ENCODE measurements around the gene DUOXA2.

DUOXA2 gene

DNA sequence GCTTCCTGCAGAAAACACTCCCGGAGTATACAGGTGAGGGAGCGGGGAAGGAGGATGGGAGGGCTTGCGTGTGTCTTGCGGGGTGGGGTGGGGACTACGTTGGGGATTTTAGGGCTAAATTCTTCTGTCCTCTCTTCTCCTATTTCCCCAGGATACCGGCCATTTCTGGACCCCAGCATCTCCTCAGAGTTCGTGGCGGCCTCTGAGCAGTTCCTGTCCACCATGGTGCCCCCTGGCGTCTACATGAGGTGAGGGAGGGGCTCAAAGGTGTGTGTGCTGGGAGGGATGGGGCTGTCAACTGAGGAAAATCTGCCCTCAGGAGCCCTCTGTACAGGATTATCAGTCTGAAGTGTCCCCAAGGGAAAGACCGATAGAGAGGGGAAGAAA, 22.2 kb downstream of the DUOXA2 start:
- H3K4me3 Mint-ChIP-seq, result peak overlapping the region; percentile 52
- H3K27me3 Mint-ChIP-seq, result peaks cover 32% of the 10 kb centered on the region
- no peaks in the 10 kb centered on the region for H3K36me3 Mint-ChIP-seq
- H3K4me1 Mint-ChIP-seq, result peaks cover 16% of the 10 kb centered on the region
- no peaks in the 10 kb centered on the region for H3K9me3 Mint-ChIP-seq
- H3K27ac Mint-ChIP-seq, result no peak overlapping the region

DNA sequence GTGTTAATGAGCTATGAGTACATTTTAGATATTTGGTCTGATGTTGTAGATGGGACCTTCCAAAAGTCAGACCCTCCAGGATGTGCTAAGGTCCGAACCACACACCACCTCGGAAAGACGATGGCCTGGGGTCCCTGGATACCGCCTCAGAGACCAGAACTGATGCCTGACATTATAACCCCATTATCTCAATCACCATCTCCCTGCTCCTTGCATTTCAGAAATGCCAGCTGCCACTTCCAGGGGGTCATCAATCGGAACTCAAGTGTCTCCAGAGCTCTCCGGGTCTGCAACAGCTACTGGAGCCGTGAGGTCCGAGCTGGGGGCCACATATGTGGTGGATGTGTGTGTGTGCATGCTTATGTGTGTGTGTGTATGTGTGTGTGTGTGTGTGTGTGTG, 23.6 kb downstream of the DUOXA2 start:
- no peak overlapping the region for H3K4me3 Mint-ChIP-seq

DNA sequence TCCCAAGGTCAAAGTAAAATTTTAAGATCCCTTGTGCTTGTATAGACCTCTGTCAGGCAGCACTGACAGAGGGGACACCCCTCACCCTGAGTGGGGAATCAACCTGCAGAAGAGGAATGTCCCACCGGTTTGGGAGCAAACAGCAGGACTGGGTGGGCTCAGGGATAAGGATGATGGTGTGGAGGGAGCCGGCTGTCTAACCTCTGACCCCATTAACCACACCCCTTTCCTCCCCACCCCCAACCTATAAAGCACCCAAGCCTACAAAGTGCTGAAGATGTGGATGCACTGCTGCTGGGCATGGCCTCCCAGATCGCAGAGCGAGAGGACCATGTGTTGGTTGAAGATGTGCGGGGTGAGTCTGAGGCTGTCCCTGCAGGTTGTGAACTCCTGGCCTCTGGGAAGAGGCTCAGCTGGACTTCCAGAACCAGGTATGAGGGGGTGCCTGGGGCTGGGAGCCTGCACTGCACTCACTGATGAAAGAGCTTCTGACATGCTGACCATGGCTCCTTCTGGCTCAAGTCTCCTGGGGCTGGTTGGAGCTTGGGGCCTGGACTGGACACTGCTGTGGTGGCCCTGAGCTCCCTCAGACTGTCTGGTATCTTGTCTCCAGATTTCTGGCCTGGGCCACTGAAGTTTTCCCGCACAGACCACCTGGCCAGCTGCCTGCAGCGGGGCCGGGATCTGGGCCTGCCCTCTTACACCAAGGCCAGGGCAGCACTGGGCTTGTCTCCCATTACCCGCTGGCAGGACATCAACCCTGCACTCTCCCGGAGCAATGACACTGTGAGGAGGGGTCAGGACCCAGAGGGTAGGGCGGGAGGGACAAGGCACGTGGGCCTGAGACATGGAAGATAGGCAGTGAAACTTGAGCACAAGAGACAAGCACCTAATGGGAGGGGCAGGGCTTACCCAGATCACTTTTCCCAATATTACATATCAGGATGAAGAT, 25.0 kb downstream of the DUOXA2 start:
- Mint-ChIP-seq H3K9me3 (no peaks in the 10 kb centered on the region), H3K36me3 (no peaks in the 10 kb centered on the region), H3K27ac (no peak overlapping the region), H3K4me3 (no peak overlapping the region), H3K27me3 (peaks cover 17% of the 10 kb centered on the region), H3K4me1 (peaks cover 16% of the 10 kb centered on the region)

More for the DNA sequence above, 23.6 kb downstream of the DUOXA2 start:
- H3K27me3 Mint-ChIP-seq, result peaks cover 27% of the 10 kb centered on the region
- peaks cover 16% of the 10 kb centered on the region for H3K4me1 Mint-ChIP-seq
- no peaks in the 10 kb centered on the region for H3K36me3 Mint-ChIP-seq
- H3K27ac Mint-ChIP-seq, result no peak overlapping the region
- H3K9me3 Mint-ChIP-seq, result no peaks in the 10 kb centered on the region

DNA sequence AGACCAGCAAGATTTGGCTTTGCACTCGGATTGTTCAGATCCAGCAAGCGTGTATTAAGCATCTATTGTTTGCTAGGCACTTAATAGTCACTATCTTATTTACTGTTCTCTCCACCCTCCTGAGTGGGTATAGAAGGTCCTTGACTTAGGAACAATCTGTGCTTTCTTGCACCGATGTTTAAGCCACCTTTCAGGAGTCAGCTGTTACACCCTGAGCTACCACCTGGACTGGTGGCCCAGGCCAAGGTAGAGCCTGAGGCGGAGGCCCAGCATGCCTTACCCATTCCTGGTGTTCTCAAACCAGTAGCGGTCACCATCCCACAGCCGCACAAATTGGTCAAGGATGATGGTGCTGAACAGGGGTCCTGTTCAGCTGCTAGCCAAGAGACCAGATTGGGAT, 25.6 kb downstream of the DUOXA2 start:
- Mint-ChIP-seq H3K36me3 (no peaks in the 10 kb centered on the region), H3K27ac (no peak overlapping the region), H3K4me1 (peaks cover 9% of the 10 kb centered on the region), H3K4me3 (no peak overlapping the region), H3K9me3 (no peaks in the 10 kb centered on the region), H3K27me3 (peaks cover 11% of the 10 kb centered on the region)

DNA sequence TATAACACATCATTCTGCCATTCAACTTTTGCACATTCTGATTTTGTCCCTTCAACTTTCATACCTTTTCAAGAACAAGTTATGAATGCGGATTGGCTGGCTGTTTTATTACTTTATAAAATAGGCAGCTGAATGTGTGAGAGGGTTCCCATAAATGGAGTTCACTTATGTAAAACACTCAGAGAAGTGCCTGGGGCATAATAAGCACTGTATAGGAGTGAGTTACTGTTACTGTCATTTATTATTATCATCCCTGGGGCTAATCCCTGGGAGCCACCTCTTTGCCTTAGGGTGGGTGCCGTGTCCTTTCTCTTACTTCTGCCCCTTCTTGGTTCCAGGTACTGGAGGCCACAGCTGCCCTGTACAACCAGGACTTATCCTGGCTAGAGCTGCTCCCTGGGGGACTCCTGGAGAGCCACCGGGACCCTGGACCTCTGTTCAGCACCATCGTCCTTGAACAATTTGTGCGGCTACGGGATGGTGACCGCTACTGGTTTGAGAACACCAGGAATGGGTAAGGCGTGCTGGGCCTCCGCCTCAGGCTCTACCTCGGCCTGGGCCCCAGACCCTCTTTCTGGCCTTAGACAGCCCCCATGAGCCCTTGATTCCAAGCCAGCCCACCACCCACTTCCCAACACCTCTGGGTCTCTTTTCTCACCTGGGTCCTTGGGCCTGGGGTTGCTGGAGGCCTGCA, 26.6 kb downstream of the DUOXA2 start:
- H3K27me3 Mint-ChIP-seq, result peaks cover 8% of the 10 kb centered on the region
- no peak overlapping the region for H3K4me3 Mint-ChIP-seq
- H3K27ac Mint-ChIP-seq, result no peak overlapping the region
- no peaks in the 10 kb centered on the region for H3K36me3 Mint-ChIP-seq
- no peaks in the 10 kb centered on the region for H3K9me3 Mint-ChIP-seq
- H3K4me1 Mint-ChIP-seq, result peaks cover 7% of the 10 kb centered on the region

DNA sequence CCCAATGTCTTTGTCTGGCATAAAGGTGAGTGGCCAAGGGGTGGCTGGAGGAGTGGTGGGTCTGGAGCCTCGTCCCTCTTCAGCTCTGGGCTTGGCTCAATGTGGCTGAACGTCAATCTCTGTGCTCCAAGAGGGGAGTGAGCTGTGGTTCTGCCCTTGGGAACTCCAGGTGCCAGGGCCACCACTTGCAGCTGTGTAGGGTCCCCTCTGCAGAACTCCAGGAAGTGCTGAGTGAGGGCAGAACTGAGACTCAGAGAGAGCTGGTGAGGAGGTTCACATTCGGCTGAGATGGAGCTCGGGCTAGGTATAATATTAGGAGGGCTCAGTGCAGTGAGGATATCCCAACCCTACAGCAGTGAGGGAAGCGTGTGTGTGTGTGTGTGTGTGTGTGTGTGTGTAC, 27.3 kb downstream of the DUOXA2 start:
- no peak overlapping the region for H3K27ac Mint-ChIP-seq
- H3K36me3 Mint-ChIP-seq, result no peaks in the 10 kb centered on the region
- H3K4me1 Mint-ChIP-seq, result peaks cover 3% of the 10 kb centered on the region
- no peak overlapping the region for H3K4me3 Mint-ChIP-seq
- H3K9me3 Mint-ChIP-seq, result no peaks in the 10 kb centered on the region
- H3K27me3 Mint-ChIP-seq, result peaks cover 5% of the 10 kb centered on the region

DNA sequence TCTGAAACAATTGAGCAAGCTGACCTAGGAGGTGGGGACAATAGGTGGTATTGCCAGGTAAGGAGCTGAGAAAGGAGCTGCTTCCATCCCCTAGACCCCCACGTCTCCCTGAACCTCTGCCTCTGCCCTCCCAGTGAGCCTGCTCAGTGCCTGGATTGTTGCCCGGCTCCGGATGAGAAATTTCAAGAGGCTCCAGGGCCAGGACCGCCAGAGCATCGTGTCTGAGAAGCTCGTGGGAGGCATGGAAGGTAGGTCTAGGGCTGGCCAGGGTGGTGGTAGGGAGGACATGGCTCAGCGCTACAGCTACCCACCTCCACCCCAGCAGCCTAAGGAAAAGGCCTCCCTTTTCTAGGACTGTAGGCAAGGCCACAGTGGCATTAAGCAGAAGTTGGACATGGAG, 28.9 kb downstream of the DUOXA2 start:
- no peaks in the 10 kb centered on the region for H3K36me3 Mint-ChIP-seq
- no peak overlapping the region for H3K27ac Mint-ChIP-seq
- H3K27me3 Mint-ChIP-seq, result no peaks in the 10 kb centered on the region
- H3K4me1 Mint-ChIP-seq, result no peaks in the 10 kb centered on the region
- no peak overlapping the region for H3K4me3 Mint-ChIP-seq
- no peaks in the 10 kb centered on the region for H3K9me3 Mint-ChIP-seq

DNA sequence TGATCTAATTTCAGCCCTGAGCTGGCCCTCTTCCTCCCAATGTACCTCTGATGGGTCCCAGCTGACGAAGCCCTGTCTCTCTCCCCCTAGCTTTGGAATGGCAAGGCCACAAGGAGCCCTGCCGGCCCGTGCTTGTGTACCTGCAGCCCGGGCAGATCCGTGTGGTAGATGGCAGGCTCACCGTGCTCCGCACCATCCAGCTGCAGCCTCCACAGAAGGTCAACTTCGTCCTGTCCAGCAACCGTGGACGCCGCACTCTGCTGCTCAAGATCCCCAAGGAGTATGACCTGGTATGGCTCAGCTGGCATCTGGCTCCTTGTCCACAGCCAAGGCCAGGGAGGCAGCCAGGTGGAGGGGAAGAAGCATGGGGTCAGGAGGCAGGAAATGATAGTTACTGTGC, 29.8 kb downstream of the DUOXA2 start:
- H3K9me3 Mint-ChIP-seq, result no peaks in the 10 kb centered on the region
- H3K36me3 Mint-ChIP-seq, result no peaks in the 10 kb centered on the region
- no peaks in the 10 kb centered on the region for H3K4me1 Mint-ChIP-seq
- H3K27ac Mint-ChIP-seq, result no peak overlapping the region
- H3K27me3 Mint-ChIP-seq, result no peaks in the 10 kb centered on the region
- H3K4me3 Mint-ChIP-seq, result no peak overlapping the region

DNA sequence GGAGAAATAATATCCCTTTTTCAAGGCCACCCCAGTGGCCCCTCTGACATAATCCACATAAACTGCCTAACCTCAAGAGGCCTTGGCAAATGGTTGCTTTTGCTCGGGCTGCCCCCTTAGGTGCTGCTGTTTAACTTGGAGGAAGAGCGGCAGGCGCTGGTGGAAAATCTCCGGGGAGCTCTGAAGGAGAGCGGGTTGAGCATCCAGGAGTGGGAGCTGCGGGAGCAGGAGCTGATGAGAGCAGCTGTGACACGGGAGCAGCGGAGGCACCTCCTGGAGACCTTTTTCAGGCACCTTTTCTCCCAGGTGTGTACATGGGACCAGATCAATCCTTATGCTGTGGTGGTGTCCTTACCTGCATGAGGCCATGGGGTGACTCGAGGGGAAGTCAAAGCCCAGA, 30.6 kb downstream of the DUOXA2 start:
- Mint-ChIP-seq H3K36me3 (no peaks in the 10 kb centered on the region), H3K4me3 (no peak overlapping the region), H3K27me3 (no peaks in the 10 kb centered on the region), H3K4me1 (no peaks in the 10 kb centered on the region), H3K9me3 (no peaks in the 10 kb centered on the region), H3K27ac (no peak overlapping the region)

DNA sequence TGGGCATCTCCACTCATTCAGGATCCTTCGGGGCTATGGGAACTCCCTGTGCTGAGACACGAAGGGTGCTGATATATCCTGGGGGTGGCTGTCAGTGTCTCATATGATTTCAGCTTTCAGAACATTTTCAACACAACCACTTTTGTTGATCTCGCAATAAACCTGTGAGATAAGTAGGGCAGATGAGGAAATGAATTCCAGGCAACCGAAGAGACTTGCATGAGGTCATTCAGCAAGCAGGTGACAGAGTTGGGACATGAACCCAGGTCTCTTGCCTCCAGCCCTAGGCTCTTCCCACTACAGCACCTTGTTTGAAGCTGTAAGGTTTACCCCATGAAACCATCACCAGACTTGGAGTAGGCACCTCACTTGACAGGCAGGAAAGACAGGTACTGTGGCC, 32.3 kb downstream of the DUOXA2 start:
- H3K9me3 Mint-ChIP-seq, result no peaks in the 10 kb centered on the region
- no peak overlapping the region for H3K4me3 Mint-ChIP-seq
- H3K36me3 Mint-ChIP-seq, result no peaks in the 10 kb centered on the region
- no peak overlapping the region for H3K27ac Mint-ChIP-seq
- H3K27me3 Mint-ChIP-seq, result no peaks in the 10 kb centered on the region
- no peaks in the 10 kb centered on the region for H3K4me1 Mint-ChIP-seq

DNA sequence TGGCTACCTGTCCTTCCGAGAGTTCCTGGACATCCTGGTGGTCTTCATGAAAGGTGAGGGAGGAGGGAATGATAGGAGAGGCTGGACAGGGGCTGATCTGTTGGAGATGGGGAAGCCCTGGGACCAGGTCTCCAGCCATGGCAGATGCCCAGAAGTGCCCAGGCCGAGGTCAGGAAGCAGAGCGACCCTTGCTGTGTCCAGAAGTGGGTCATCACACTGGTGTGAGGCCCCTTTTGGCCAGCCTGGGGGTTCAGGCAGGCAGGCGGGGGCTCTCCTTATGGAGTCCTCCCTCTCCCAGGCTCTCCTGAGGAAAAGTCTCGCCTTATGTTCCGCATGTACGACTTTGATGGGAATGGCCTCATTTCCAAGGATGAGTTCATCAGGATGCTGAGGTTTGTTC, 33.5 kb downstream of the DUOXA2 start:
- H3K27me3 Mint-ChIP-seq, result no peaks in the 10 kb centered on the region
- H3K36me3 Mint-ChIP-seq, result no peaks in the 10 kb centered on the region
- no peaks in the 10 kb centered on the region for H3K9me3 Mint-ChIP-seq
- H3K4me1 Mint-ChIP-seq, result no peaks in the 10 kb centered on the region
- H3K27ac Mint-ChIP-seq, result no peak overlapping the region
- no peak overlapping the region for H3K4me3 Mint-ChIP-seq

DNA sequence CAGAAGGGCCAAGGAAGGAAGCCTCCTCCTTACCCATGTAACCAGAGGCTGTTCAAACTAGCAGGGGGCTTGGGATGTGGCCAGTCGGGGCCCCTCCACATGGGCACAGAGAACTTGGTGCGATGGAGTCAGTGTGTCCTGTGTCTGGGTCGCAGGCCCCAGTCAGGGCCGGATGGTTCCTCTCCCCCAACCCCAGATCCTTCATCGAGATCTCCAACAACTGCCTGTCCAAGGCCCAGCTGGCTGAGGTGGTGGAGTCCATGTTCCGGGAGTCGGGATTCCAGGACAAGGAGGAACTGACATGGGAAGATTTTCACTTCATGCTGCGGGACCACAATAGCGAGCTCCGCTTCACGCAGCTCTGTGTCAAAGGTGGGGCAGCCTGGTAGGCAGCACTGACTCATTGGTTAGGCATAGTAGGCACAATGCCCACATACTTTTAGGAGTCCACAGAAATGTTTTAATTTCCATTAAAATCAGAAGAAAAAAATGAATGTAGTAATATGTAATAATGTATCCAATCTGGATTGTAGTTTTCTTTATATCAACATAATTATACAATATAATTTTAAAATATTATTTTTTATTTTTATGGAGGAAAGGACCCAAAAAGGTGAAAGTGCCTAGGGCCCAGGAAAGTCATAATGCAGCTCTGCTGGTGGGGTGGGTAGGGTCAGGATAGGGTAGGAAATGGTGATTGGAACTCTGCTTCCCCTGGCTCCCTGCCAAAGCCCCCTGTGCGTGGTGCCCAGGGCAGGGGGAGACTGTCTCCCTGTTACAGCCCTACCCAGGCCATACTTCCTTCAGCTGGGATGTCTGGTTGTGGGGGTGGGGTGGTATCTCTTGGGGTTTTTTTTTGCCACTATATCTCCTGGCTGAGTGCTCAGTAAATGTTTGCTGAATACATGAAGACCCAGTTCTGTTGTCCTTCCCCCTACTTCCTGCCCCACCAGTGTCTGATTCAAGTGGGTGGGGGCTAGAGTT, 34.2 kb downstream of the DUOXA2 start:
- Mint-ChIP-seq H3K9me3 (no peaks in the 10 kb centered on the region), H3K27me3 (no peaks in the 10 kb centered on the region), H3K27ac (no peak overlapping the region), H3K4me3 (no peak overlapping the region), H3K36me3 (no peaks in the 10 kb centered on the region), H3K4me1 (no peaks in the 10 kb centered on the region)

DNA sequence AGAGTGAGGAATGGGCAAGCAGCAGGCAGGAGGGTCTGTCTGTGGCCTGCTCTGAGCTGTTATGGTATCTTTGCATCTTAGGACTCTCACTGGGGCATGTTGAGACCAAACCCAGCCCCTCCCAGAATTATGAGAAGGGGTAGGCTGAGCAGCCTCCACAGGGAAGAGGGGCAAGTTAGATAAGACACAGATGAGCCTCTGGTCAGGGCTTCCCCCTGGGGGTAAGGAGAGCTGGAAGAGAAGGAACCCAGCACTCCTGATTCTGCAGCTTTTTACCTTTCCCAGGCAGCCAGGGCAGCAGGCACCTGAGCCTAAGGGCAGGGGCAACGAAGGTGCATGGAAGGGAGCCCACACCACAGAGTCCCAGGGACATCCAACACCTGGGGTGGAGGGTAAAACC, 34.9 kb downstream of the DUOXA2 start:
- H3K27me3 Mint-ChIP-seq, result no peaks in the 10 kb centered on the region
- H3K4me1 Mint-ChIP-seq, result no peaks in the 10 kb centered on the region
- H3K9me3 Mint-ChIP-seq, result no peaks in the 10 kb centered on the region
- no peaks in the 10 kb centered on the region for H3K36me3 Mint-ChIP-seq
- H3K4me3 Mint-ChIP-seq, result no peak overlapping the region
- H3K27ac Mint-ChIP-seq, result no peak overlapping the region

DNA sequence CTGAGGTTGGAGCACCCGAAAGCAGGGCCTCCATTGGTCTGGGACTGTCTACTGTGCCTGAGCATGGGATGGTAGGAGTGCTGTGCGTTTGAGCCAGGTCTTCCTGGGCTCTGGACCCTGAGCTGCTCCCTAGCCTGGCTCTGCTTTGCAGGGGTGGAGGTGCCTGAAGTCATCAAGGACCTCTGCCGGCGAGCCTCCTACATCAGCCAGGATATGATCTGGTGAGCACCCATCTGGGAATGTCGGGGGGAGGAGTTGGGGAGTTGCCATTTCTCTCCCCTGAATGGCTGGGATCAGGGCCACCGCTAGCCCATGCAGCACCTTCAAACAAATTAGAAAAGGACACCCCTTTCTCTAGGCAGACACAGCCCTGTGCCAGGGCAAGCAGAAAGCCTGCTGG, 36.4 kb downstream of the DUOXA2 start:
- no peaks in the 10 kb centered on the region for H3K4me1 Mint-ChIP-seq
- H3K27me3 Mint-ChIP-seq, result no peaks in the 10 kb centered on the region
- no peak overlapping the region for H3K27ac Mint-ChIP-seq
- no peak overlapping the region for H3K4me3 Mint-ChIP-seq
- no peaks in the 10 kb centered on the region for H3K36me3 Mint-ChIP-seq
- no peaks in the 10 kb centered on the region for H3K9me3 Mint-ChIP-seq

DNA sequence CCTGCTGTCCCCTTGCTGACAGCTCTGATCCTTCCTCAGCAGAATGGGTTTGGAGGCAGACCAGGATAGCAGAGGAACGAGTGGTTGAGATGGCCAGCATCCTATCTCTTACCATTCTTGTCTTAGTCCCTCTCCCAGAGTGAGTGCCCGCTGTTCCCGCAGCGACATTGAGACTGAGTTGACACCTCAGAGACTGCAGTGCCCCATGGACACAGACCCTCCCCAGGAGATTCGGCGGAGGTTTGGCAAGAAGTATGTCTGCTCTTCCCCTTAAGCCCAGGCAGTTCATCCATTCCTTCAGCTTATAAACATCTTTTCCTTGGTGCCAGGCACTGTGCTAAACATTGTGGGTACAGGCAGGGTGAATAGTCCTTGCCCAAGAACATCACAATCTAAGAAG, 36.9 kb downstream of the DUOXA2 start:
- no peak overlapping the region for H3K27ac Mint-ChIP-seq
- no peaks in the 10 kb centered on the region for H3K4me1 Mint-ChIP-seq
- no peaks in the 10 kb centered on the region for H3K36me3 Mint-ChIP-seq
- H3K9me3 Mint-ChIP-seq, result no peaks in the 10 kb centered on the region
- H3K27me3 Mint-ChIP-seq, result no peaks in the 10 kb centered on the region
- H3K4me3 Mint-ChIP-seq, result no peak overlapping the region

Measured in activated naive CD4-positive, alpha-beta T cell treated with anti-CD3 and anti-CD28 coated beads, Interleukin-2, amount 50 U/mL, for 24 hours (primary cell).